Muscle layer of colon (tissue), 2 donors: Measurements from ENCODE around the gene FBXO24.

Source experiments
- H3K27ac ChIP-seq: one replicate; pipeline ENCODE4 v1.7.0; 2013; ENCODE audit warnings: low read depth, mild to moderate bottlenecking, low read length, moderate library complexity
- H3K27me3 ChIP-seq, 2 donors: one replicate each; pipeline ENCODE4 v1.7.0; 2013; ENCODE audit warnings: low read length in 2 of 2, mild to moderate bottlenecking in 2 of 2; ENCODE audit not compliant: insufficient read depth in 2 of 2, control insufficient read depth in 1 of 2
- H3K36me3 ChIP-seq: one replicate; pipeline ENCODE4 v1.7.0; 2013; ENCODE audit warnings: mild to moderate bottlenecking, low read length; ENCODE audit not compliant: insufficient read depth
- H3K4me1 ChIP-seq: one replicate; pipeline ENCODE4 v1.7.0; 2013; ENCODE audit warnings: mild to moderate bottlenecking, low read length; ENCODE audit not compliant: insufficient read depth
- H3K4me3 ChIP-seq, 2 donors: one replicate each; pipeline ENCODE4 v1.7.0; 2013; ENCODE audit warnings: low read length in 2 of 2, low read depth in 1 of 2, mild to moderate bottlenecking in 1 of 2, moderate library complexity in 1 of 2
- H3K9ac ChIP-seq: one replicate; pipeline ENCODE4 v1.7.0; 2013; ENCODE audit warnings: low read length
- H3K9me3 ChIP-seq: one replicate; pipeline ENCODE4 v1.7.0; 2013; ENCODE audit warnings: mild to moderate bottlenecking, low read length
- donor health status: abdominal sarcoma.
- donor health status: Adenocarcinoma of cecum.

The FBXO24 gene

GRCh38 chr7:100576384-100576993, 9.6 kb upstream of the FBXO24 start:
- H3K9ac ChIP-seq: no peak overlapping the region
- no peak overlapping the region for H3K4me3 ChIP-seq
- H3K9me3 ChIP-seq: no peaks in the 10 kb centered on the region
- H3K4me1 ChIP-seq: no peaks in the 10 kb centered on the region
- H3K36me3 ChIP-seq: peaks cover 62% of the 10 kb centered on the region
- peaks cover 0 to 19% of the 10 kb centered on the region in 2 donors for H3K27me3 ChIP-seq
- no peak overlapping the region for H3K27ac ChIP-seq

DNA sequence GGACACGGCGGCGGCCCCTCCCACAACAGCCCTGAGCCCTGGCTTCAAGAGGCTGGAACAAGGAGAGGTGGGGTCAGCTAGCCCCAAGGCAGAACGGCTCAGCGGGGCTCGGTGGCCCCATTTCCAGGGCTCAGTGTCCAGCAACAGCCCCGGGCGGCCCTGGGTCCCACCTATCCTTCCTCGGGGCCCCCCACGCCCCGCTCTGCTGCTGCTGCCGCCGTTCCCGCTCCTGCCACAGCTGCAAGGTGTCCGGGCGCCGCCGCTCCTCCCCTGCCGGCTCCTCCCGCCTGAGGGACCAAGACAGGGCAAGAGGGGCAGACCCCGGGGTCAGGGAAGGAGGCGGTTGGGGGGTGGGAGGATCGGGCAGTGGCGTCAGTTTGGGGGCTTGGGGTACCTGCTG, 9.0 kb upstream of the FBXO24 start:
- peaks cover 69% of the 10 kb centered on the region for H3K36me3 ChIP-seq

GRCh38 chr7:100577507-100577906, 8.6 kb upstream of the FBXO24 start:
- Histone ChIP-seq H3K27me3 (peaks cover 0 to 17% of the 10 kb centered on the region in 2 donors), H3K4me1 (no peaks in the 10 kb centered on the region), H3K27ac (no peak overlapping the region), H3K4me3 (no peak overlapping the region), H3K9ac (no peak overlapping the region), H3K9me3 (no peaks in the 10 kb centered on the region), H3K36me3 (peaks cover 71% of the 10 kb centered on the region)

More for the DNA sequence above, 9.0 kb upstream of the FBXO24 start:
- no peaks in the 10 kb centered on the region for H3K9me3 ChIP-seq
- no peaks in the 10 kb centered on the region for H3K4me1 ChIP-seq
- H3K27ac ChIP-seq: no peak overlapping the region
- H3K9ac ChIP-seq: no peak overlapping the region
- peaks cover 0 to 19% of the 10 kb centered on the region in 2 donors for H3K27me3 ChIP-seq
- H3K4me3 ChIP-seq: no peak overlapping the region

- no peaks in the 10 kb centered on the region for H3K9me3 ChIP-seq
- H3K4me1 ChIP-seq: peaks cover 7% of the 10 kb centered on the region
- H3K27ac ChIP-seq: no peak overlapping the region
- H3K36me3 ChIP-seq: peaks cover 71% of the 10 kb centered on the region
- H3K27me3 ChIP-seq: peaks cover 0 to 8% of the 10 kb centered on the region in 2 donors
- no peak overlapping the region for H3K9ac ChIP-seq
- H3K4me3 ChIP-seq: no peak overlapping the region
Observed at GRCh38 chr7:100578246-100579183, 7.6 kb upstream of the FBXO24 start.

DNA sequence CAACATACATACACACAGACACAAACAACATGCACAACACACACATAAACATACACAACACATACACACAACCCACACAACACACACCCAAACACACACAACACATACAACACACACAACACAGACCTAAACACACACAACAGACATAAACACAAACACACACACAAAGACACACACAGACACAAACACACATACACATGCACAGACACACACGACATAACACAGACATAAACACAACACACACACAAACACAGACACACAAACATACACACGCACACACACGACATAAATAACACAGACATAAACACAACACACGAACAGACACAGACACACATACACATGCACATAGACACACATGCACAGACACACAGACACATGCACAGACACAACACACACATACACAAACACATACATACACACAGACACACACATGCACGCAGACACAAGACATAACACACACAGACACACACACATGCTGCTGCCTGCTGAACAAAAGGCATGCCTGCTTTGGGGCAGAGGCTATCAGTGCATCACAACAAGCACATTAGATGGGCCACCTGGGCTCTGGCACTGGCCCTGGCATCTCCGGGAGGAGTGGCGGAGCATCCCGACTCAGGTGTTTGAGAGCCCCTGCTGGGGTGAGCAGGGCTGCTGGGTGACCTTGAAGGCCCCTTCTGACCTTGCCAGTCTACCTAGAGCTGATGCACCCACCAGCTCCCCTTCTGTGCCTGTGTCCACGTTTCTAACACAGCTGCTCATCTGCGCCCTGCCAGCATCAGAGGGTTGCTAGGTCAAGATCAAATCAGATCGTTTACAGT, 5.5 kb upstream of the FBXO24 start:
- Histone ChIP-seq H3K27me3 (no peaks in the 10 kb centered on the region), H3K27ac (no peak overlapping the region), H3K4me3 (no peak overlapping the region), H3K9ac (no peak overlapping the region), H3K36me3 (peaks cover 66% of the 10 kb centered on the region), H3K9me3 (no peaks in the 10 kb centered on the region), H3K4me1 (peaks cover 23% of the 10 kb centered on the region)

- Histone ChIP-seq H3K27ac (no peak overlapping the region), H3K9ac (no peak overlapping the region), H3K36me3 (peaks cover 51% of the 10 kb centered on the region)
Observed at GRCh38 chr7:100582041-100582579, 4.0 kb upstream of the FBXO24 start.

DNA sequence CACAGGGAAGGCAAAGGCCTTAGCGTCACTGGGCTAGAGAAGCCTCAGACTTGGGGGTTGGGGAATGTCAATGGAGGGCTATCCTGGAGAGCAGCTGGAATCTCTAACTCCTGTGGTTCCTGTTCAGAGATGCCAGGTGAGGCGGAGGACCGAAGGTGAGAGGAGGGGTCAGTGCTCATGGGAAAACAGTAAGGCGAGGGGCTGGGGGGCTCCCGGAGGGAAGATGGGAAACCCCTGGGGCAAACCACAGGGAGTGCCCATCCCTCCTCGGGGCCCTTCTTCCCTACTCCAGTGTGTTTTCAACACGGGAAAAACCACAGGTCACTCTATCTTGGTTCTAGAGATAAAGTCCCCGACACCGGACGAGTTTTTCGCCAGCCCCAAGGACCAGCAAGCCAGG, 3.5 kb upstream of the FBXO24 start:
- H3K4me1 ChIP-seq: peaks cover 23% of the 10 kb centered on the region
- no peak overlapping the region for H3K9ac ChIP-seq
- peak overlapping the region in 1 of 2 donors; percentile 32 for H3K4me3 ChIP-seq
- H3K27me3 ChIP-seq: no peaks in the 10 kb centered on the region
- peaks cover 46% of the 10 kb centered on the region for H3K36me3 ChIP-seq
- no peaks in the 10 kb centered on the region for H3K9me3 ChIP-seq
- no peak overlapping the region for H3K27ac ChIP-seq

More at GRCh38 chr7:100582041-100582579, 4.0 kb upstream of the FBXO24 start:
- no peaks in the 10 kb centered on the region for H3K9me3 ChIP-seq
- no peak overlapping the region for H3K4me3 ChIP-seq
- no peaks in the 10 kb centered on the region for H3K27me3 ChIP-seq
- peaks cover 23% of the 10 kb centered on the region for H3K4me1 ChIP-seq

- Histone ChIP-seq H3K9ac (no peak overlapping the region), H3K27ac (peak overlapping the region; percentile 24), H3K4me1 (peaks cover 23% of the 10 kb centered on the region), H3K27me3 (no peaks in the 10 kb centered on the region), H3K4me3 (peak overlapping the region in 1 of 2 donors; percentile 32), H3K36me3 (peaks cover 38% of the 10 kb centered on the region), H3K9me3 (no peaks in the 10 kb centered on the region)
Observed at GRCh38 chr7:100583132-100584053, 2.7 kb upstream of the FBXO24 start.

DNA sequence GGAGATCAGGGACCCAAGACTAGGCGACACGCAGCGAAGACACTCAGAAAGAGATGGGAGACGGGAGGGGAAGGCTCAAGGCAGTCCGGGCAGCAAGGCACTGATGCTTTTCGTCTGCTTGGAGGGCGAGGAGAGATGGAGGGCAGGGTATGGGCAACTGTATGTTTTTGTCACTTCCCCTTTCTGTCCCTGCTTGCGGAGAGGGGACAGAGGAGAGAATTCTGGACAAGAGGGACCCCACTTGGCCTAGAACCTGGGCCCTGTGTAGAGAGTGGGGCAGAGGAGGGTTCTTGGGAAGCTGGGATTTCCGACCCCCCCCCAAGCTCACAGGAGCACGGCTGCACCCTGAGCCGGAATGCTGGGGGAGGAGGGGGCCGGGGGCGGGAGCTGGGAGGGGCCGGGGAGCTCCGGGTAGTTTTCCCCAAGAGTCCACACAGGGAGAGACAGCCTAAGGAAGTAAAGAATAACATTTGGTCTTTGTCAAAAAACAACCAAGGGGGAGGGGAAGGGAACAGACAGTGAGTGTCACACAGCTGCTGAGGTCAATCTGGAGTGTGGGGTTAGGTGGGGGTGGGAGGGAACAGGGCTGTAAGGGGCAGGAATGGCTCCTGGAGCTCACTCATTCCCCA, 2.0 kb upstream of the FBXO24 start:
- H3K4me1 ChIP-seq: peaks cover 23% of the 10 kb centered on the region
- no peaks in the 10 kb centered on the region for H3K27me3 ChIP-seq
- H3K4me3 ChIP-seq: peak overlapping the region; percentile 85 to 89
- peak overlapping the region; percentile 24 for H3K27ac ChIP-seq
- no peaks in the 10 kb centered on the region for H3K9me3 ChIP-seq
- peaks cover 31% of the 10 kb centered on the region for H3K36me3 ChIP-seq
- H3K9ac ChIP-seq: peak overlapping the region; percentile 65
